Measurements from ENCODE around the gene RALGAPA2.

GRCh38 chr20:20435453-20435852 is 277.0 kb downstream of the RALGAPA2 start:
- TF ChIP-seq CTCF (IDR thresholded peaks at IDR 0.05) = peak in 1 of 4 experiments; percentile 12
- TF ChIP-seq POLR2A (IDR thresholded peaks at IDR 0.05) = no peak
